NB4 (cell line): ENCODE results near the gene SIVA1.

ENCODE experiments used
- DNase-seq: peaks from one replicate; pipeline ENCODE4 v3.0.0; 2010; ENCODE audit warnings: low read depth
- H3K4me3 ChIP-seq: one replicate; pipeline ENCODE4 v1.5.1; 2011; ENCODE audit warnings: mild to moderate bottlenecking, low read depth, low read length, moderate library complexity
- MYC ChIP-seq: IDR thresholded peaks from 2 replicates; pipeline ENCODE4 v1.6.1; 2011; ENCODE audit warnings: low read depth, low read length
- POLR2A ChIP-seq: IDR thresholded peaks from 2 replicates; pipeline ENCODE4 v1.6.1; 2011; ENCODE audit warnings: mild to moderate bottlenecking; ENCODE audit not compliant: insufficient read length; ENCODE audit errors: extremely low read depth
- TF ChIP-seq, protein P1 (sequence below): IDR thresholded peaks from one replicate; pipeline ENCODE4 v1.5.1; 2012; ENCODE audit warnings: low read depth, low read length
- TF ChIP-seq, protein P2 (sequence below): IDR thresholded peaks from 2 replicates; pipeline ENCODE4 v1.6.1; 2011; ENCODE audit warnings: low read depth, low read length

The SIVA1 gene, protein sequence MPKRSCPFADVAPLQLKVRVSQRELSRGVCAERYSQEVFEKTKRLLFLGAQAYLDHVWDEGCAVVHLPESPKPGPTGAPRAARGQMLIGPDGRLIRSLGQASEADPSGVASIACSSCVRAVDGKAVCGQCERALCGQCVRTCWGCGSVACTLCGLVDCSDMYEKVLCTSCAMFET

DNA sequence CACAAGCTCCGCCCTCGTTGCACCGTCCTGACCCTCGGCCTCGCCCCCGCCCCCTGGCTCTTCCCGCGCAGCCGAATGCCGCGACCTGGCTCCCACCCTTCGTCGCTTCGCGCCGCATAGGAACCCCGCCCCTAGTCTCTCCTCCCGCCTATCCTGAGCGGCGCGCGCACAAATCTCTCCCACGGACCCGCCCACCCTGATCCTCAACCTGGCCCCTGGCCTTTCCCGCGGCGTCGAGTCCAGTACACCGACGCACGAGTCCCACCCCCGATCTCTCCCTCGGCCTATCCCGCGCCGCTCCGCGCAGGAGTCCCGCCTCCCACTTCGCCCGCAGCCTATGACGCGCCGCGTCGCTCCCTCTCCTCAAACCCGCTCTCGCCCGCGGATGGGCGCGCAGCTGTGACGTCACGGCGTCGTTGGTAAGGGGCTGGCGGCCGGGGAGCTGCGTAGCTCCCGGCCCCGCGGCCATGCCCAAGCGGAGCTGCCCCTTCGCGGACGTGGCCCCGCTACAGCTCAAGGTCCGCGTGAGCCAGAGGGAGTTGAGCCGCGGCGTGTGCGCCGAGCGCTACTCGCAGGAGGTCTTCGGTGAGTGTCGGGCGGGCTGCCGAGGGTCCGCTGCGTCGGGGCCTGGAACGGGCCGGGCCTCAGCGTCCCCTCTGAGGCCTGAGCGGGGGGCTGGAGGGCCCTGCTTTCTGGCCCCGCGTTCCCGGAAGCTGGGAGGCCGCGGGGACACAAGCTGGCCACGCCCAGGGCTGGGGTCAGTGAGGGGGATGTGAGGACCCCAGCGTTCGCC lies at the start of gene SIVA1:
SIVA1 (plus strand) TSS at position 413 of the 793 bp plus-strand sequence; CDS start at position 468, 55 bp downstream.
- peak within 1 kb of the TSS; percentile 80 for H3K4me3 ChIP-seq
- TF ChIP-seq, protein P1, sequence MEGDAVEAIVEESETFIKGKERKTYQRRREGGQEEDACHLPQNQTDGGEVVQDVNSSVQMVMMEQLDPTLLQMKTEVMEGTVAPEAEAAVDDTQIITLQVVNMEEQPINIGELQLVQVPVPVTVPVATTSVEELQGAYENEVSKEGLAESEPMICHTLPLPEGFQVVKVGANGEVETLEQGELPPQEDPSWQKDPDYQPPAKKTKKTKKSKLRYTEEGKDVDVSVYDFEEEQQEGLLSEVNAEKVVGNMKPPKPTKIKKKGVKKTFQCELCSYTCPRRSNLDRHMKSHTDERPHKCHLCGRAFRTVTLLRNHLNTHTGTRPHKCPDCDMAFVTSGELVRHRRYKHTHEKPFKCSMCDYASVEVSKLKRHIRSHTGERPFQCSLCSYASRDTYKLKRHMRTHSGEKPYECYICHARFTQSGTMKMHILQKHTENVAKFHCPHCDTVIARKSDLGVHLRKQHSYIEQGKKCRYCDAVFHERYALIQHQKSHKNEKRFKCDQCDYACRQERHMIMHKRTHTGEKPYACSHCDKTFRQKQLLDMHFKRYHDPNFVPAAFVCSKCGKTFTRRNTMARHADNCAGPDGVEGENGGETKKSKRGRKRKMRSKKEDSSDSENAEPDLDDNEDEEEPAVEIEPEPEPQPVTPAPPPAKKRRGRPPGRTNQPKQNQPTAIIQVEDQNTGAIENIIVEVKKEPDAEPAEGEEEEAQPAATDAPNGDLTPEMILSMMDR = no peak
- TF ChIP-seq POLR2A = peak; percentile 55
- TF ChIP-seq MYC = no peak
- TF ChIP-seq, protein P2, sequence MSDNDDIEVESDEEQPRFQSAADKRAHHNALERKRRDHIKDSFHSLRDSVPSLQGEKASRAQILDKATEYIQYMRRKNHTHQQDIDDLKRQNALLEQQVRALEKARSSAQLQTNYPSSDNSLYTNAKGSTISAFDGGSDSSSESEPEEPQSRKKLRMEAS = no peak; the same call in 1 of the 2 replicates
- DNase-seq = peak; percentile 99

DNA sequence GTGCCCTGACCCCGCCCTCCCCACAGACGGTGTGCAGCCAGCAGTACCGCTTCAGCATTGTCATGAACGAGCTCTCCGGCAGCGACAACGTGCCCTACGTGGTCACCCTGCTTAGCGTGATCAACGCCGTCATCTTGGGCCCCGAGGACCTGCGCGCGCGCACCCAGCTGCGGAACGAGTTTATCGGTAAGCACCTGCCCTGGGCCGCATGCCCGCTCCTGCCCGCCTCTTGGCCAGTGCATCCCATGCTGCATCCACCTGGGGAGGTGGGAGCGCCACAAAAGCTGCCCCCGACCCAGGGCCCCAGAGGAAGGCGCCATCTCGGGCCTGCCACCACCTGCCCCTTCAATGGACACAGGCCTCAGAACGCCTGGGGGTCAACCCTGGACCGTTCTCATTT lies 49.7 kb upstream of the SIVA1 start:
- TF ChIP-seq, protein P2 = no peak
- TF ChIP-seq MYC (no peak), POLR2A (no peak)
- TF ChIP-seq, protein P1 = no peak
- no peak for DNase-seq
- H3K4me3 ChIP-seq = no peak overlapping the region

DNA sequence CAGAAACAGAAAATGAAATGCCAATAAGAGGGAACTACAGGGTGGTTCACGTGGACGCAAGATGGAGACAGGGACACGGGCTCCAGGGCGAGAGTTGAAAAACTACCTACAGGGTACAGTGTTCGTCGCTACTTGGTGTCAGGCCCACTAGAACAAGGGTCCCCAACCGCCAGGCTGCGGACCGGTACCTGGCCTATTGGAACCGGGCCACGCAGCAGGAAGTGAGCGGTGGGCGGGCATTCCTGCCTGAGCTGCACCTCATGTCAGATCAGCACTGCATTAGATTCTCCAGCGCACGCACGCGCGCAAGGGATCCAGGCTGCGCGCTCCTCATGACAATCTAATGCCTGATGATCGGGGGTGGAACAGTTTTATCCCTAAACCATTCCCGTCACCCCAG lies 48.7 kb upstream of the SIVA1 start:
- H3K4me3 ChIP-seq = no peak overlapping the region
- TF ChIP-seq, protein P1 = no peak
- TF ChIP-seq, protein P2 = no peak
- no peak for TF ChIP-seq MYC
- TF ChIP-seq POLR2A = no peak
- DNase-seq = no peak

DNA sequence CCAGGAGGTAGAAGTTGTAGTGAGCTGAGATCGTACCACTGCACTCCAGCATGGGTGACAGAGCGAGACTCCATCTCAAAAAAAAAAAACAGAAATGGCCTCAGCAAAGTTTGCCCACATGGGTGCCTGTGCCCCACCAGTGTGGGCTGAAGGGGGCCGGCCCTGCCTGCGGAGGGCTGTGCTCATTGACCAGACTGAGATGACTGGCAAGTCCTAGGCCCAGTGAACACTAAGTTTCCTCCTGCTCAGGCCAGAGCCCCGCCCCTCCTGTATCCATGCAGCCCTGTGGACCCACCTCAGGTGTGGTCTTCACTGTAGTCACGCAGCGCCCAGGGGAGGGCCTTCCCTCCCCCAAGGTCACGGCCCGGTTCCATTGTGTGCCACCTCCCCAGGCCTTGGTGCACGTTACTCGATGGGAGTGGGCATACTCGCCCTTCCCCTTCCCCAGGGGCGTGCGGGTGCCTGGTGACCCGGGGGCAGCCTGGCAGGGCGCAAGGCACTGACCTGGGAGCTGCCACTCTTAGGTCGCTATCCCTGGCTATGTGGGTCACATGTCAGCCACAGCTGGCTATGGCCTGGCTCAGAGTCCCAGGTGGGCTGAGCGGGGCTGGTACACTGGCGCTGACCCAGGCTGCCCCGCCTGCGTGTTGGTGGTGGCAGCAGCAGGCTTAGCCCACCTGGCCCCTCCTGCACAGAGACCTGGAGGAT lies 47.5 kb upstream of the SIVA1 start:
- no peak overlapping the region for H3K4me3 ChIP-seq
- no peak for DNase-seq
- TF ChIP-seq POLR2A = no peak
- TF ChIP-seq, protein P1 = no peak
- TF ChIP-seq MYC = no peak
- TF ChIP-seq, protein P2 = no peak

DNA sequence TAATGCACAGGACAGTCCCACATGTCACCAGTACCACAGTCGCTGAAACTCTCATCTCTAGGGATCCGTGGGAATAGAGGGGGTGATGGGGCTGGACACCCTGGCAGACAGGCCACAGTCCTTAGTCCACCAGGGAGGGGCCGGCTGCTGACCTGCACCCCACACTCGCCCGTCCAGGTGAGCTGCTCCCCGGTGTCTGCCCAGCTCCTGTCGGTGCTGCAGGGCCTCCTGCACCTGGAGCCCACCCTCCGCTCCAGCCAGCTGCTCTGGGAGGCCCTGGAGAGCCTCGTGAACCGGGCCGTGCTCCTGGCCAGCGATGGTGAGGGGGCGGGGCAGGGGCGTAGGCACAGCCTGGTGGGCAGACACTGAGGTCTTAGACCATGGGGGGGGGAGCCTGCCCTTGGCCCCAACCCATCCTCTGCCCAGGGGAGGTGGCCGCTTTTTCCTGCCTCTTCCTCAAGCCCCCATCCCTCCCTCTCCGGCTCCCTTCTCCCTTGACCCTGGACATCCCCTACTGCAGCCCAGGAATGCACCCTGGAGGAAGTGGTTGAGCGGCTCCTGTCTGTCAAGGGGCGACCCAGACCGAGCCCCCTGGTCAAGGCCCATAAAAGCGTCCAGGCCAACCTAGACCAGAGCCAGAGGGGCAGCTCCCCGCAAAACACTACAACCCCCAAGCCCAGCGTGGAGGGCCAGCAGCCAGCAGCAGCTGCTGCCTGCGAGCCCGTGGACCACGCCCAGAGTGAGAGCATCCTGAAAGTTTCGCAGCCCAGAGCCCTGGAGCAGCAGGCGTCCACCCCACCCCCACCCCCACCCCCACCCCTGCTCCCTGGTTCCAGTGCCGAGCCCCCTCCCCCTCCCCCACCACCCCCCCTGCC lies 46.0 kb upstream of the SIVA1 start:
- TF ChIP-seq, protein P1 = no peak
- TF ChIP-seq POLR2A = no peak
- no peak for TF ChIP-seq MYC
- TF ChIP-seq, protein P2 = no peak
- H3K4me3 ChIP-seq = no peak overlapping the region
- no peak for DNase-seq
